Measurements from ENCODE around the gene ADCY7. TPM values are rescaled to one million over a fixed set of nuclear protein-coding genes. Genes with fewer than 3 reads are reported as not detected.

Gene ADCY7
- total RNA-seq, 1 experiment from 2014 or later: 5.9 TPM

- DNase-seq (ENCODE audit: low spot score) (no peak), ATAC-seq (peak; percentile 50; the same call in 1 of the 2 replicates)
- Mint-ChIP-seq H3K9me3 (peaks cover 8% of the 10 kb centered on the region), H3K4me3 (no peak overlapping the region), H3K27me3 (ENCODE audit: low read depth) (no peaks in the 10 kb centered on the region), H3K4me1 (peaks cover 13% of the 10 kb centered on the region), H3K27ac (peak overlapping the region; percentile 27; the same call in 1 of the 2 replicates), H3K36me3 (no peaks in the 10 kb centered on the region)
- no peak for TF ChIP-seq CREB1 (CRISPR knock-in tag; IDR thresholded peaks at IDR 0.05)
- POLR2A ChIA-PET: no interaction called here
- CTCF ChIA-PET: interaction anchor here (0.9 to 2.3 kb wide), 4 partner anchors 9 to 68 kb away, joined by 3 to 8 read pairs (median 4); no protein-coding TSS in a partner anchor
Measured at GRCh38 chr16:50259334-50260205, 6.8 kb upstream of the ADCY7 start.

DNA sequence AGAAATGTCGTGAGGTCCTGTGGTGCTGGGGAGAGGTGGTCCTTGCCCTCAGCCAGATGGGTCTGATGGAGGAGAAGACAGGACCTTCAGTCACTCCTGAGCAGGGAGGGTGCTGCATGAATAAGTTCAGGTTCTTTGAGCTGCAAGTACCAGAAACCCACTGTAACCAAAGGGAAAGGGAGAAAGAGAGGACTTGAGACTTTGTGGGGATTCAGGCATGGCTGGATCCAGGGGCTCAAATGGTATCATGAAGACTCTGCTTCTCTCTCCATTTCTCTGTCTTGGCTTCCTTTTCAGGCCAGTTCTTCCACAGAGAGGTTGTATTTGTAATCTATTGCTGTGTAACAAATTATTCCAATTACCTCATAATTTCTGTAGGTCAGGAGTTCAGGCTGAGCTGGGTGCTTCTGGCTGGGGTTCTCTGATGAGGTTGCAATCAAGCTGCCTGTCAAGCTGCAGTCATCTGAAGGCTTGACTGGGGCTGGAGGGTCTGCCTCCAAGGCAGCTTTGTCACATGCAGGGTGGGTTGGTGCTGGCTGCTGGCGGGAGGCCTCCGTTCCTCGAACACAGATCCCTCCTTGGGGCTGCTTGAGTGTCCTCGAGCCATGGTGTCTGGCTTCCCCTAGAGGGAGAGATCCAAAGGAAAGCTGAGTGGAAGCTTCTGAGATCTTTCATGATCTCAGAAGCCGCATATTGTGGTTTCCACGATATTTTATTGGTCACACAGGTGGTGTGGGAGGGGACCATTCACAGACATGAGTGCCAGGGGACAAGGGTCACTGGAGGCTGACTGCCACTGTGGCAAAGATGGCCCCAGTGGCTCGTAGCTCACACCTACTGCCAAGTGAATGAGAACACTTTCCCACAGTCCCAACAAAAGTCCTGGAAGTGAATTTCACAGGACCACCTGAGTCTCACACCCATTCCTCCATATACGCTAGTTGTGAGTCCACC lies 5.9 kb upstream of the ADCY7 start:
- Mint-ChIP-seq H3K4me3 (no peak overlapping the region), H3K27ac (no peak overlapping the region; the same call in 1 of the 2 replicates), H3K27me3 (ENCODE audit: low read depth) (no peaks in the 10 kb centered on the region), H3K4me1 (peaks cover 16% of the 10 kb centered on the region), H3K36me3 (no peaks in the 10 kb centered on the region), H3K9me3 (peaks cover 8% of the 10 kb centered on the region)
- DNase-seq (ENCODE audit: low spot score) (no peak), ATAC-seq (no peak)
- no peak for TF ChIP-seq CREM (CRISPR knock-in tag; IDR thresholded peaks at IDR 0.05)
- peak; percentile 59; the same call in 1 of the 2 replicates for TF ChIP-seq GTF2I (CRISPR knock-in tag; conservative IDR thresholded peaks at IDR 0.05)
- no peak for TF ChIP-seq AFF4 (CRISPR knock-in tag; IDR thresholded peaks at IDR 0.05; ENCODE audit: borderline replicate concordance)
- POLR2A ChIA-PET: no interaction called here
- CTCF ChIA-PET: interaction anchor here (1.2 to 2.3 kb wide), 3 partner anchors 11 to 50 kb away, joined by 4 to 8 read pairs (median 5); no protein-coding TSS in a partner anchor

DNA sequence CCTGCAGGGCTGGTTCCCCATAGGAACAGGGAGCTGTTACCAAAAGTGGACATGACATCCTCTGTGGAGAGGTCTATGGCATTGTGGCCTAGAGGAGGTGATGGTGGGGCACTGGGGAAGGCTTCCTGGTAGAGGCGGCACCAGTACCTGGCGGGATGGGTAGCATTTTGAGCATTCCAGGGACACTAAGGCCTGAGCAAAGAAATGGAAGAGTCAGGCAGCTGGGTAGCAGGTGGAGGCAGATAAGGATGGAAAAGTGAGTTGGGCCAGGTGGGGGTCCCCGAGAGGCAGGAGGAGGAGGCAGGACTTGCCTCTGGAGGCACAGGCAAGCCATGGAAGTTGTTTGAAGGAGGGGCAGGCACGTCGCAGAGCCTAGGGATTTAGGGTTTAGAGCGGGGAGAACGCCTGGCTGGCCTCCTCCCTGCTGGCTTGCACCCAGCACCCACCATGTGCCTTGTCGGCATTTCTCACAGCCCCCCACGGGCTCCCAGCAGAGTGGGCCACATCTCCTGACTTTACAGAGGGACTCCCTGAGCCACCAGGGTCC lies 5.1 kb upstream of the ADCY7 start:
- Mint-ChIP-seq H3K9me3 (peaks cover 8% of the 10 kb centered on the region), H3K4me1 (peaks cover 16% of the 10 kb centered on the region), H3K36me3 (no peaks in the 10 kb centered on the region), H3K27me3 (ENCODE audit: low read depth) (no peaks in the 10 kb centered on the region), H3K27ac (no peak overlapping the region), H3K4me3 (no peak overlapping the region)
- TF ChIP-seq HMGXB4 (CRISPR knock-in tag; IDR thresholded peaks at IDR 0.05) (no peak), AR (CRISPR knock-in tag; IDR thresholded peaks at IDR 0.05) (no peak), ZNF423 (CRISPR knock-in tag; IDR thresholded peaks at IDR 0.05) (no peak), ATF1 (CRISPR knock-in tag; IDR thresholded peaks at IDR 0.05) (no peak), ZNF263 (CRISPR knock-in tag; IDR thresholded peaks at IDR 0.05; ENCODE audit: low read depth) (no peak), SMAD4 (CRISPR knock-in tag; IDR thresholded peaks at IDR 0.05) (no peak), TEAD1 (CRISPR knock-in tag; IDR thresholded peaks at IDR 0.05) (no peak), EMX1 (CRISPR knock-in tag; IDR thresholded peaks at IDR 0.05) (no peak), AFF4 (CRISPR knock-in tag; IDR thresholded peaks at IDR 0.05; ENCODE audit: borderline replicate concordance) (no peak), NR1H2 (CRISPR knock-in tag; IDR thresholded peaks at IDR 0.05) (no peak)
- ChIA-PET CTCF (interaction anchor here (1.2 to 2.0 kb wide), 2 partner anchors 12 to 51 kb away, joined by 4 to 5 read pairs; no protein-coding TSS in a partner anchor), POLR2A (no interaction called here)
- no peak for ATAC-seq
- no peak for DNase-seq (ENCODE audit: low spot score)

Measured in WTC11 (cell line).